ENCODE data around the gene IGFN1. TPM values are rescaled to one million over a fixed set of nuclear protein-coding genes. Genes with fewer than 3 reads are reported as not detected.

IGFN1 gene
- total and polyA plus RNA-seq, 9 of the 15 experiments (the other 6 are each of a cell fraction or from before 2014, with no cell fraction given) = 0.04 TPM; not detected in 8

GRCh38 chr1:201170533-201171062, 20.0 kb upstream of the IGFN1 start (continued):
- TF ChIP-seq ZNF407 (IDR thresholded peaks at IDR 0.05; ENCODE audit: low read depth) = no peak
- TF ChIP-seq CBX5 (IDR thresholded peaks at IDR 0.05; ENCODE audit: borderline replicate concordance, low read depth) = no peak
- no peak for TF ChIP-seq ZNF699 (CRISPR knock-in tag; IDR thresholded peaks at IDR 0.05; ENCODE audit: insufficient replicate concordance)
- no peak for TF ChIP-seq AFF4 (CRISPR knock-in tag; IDR thresholded peaks at IDR 0.05)
- no peak for TF ChIP-seq NR1H2 (CRISPR knock-in tag; IDR thresholded peaks at IDR 0.05)
- 0 out of 2 replicates have a peak, but pooled peaks have one; percentile 14 for TF ChIP-seq NFATC3 (IDR thresholded peaks at IDR 0.05)
- TF ChIP-seq NR2C1 (IDR thresholded peaks at IDR 0.05) = 0 out of 2 replicates have a peak, but pooled peaks have one; percentile 40
- TF ChIP-seq NR2C1 (tag; IDR thresholded peaks at IDR 0.05) = peak; percentile 81
- no peak for TF ChIP-seq STAT5B (CRISPR knock-in tag; IDR thresholded peaks at IDR 0.05)
- TF ChIP-seq ZNF395 (CRISPR knock-in tag; IDR thresholded peaks at IDR 0.05) = no peak
- TF ChIP-seq ID3 (CRISPR knock-in tag; IDR thresholded peaks at IDR 0.05) = no peak
- TF ChIP-seq ID3 (tag; IDR thresholded peaks at IDR 0.05) = no peak; the same call in 1 of the 2 replicates
- TF ChIP-seq ELF4 (CRISPR knock-in tag; IDR thresholded peaks at IDR 0.05) = peak; percentile 67; the same call in 1 of the 2 replicates
- TF ChIP-seq NFE2 (IDR thresholded peaks at IDR 0.05; ENCODE audit: low read depth) = no peak
- peak; percentile 67; the same call in 1 of the 2 replicates for TF ChIP-seq PHF8 (IDR thresholded peaks at IDR 0.05; ENCODE audit: borderline replicate concordance, low read length)

Measured in K562 (cell line).